Psoas muscle (tissue), 8 donors: ENCODE measurements around the gene TCP1. TPM values are rescaled to one million over a fixed set of nuclear protein-coding genes. Genes with fewer than 3 reads are reported as not detected.

Source experiments
- ATAC-seq, 4 donors: fragments of 200-7000 bp; cut with Tn5 transposase; one replicate each; pipeline ENCODE4 v1.9.1; 2020; ENCODE audit warnings: moderate library complexity in 3 of 4, mild to moderate bottlenecking in 2 of 4
- DNase-seq, 2 donors: peaks; one replicate each; pipeline ENCODE4 v3.0.0-alpha.2; 2020
- H3K27ac ChIP-seq: fragments of 200-600 bp; one replicate; pipeline ENCODE4 v1.8.0; 2022
- H3K27me3 ChIP-seq, 3 donors: fragments of 200-600 bp in 1 of 3; one replicate each; pipeline versions ENCODE4 v1.6.1 to v1.8.0; 2013 to 2022; ENCODE audit warnings: low read length in 2 of 3, mild to moderate bottlenecking in 2 of 3, moderate library complexity in 1 of 3; ENCODE audit not compliant: insufficient read depth in 3 of 3
- H3K36me3 ChIP-seq, 2 donors: fragments of 200-600 bp in 1 of 2; one replicate each; pipeline versions ENCODE4 v1.6.1 to v1.8.0; 2013 to 2022; ENCODE audit warnings: low read depth in 1 of 2, mild to moderate bottlenecking in 1 of 2, moderate library complexity in 1 of 2; ENCODE audit not compliant: insufficient read depth in 1 of 2
- H3K4me1 ChIP-seq: fragments of 200-600 bp; one replicate; pipeline ENCODE4 v1.8.0; 2022
- H3K4me3 ChIP-seq: fragments of 200-600 bp; one replicate; pipeline ENCODE4 v1.8.0; 2022; ENCODE audit warnings: mild to moderate bottlenecking
- H3K9me3 ChIP-seq: fragments of 200-600 bp; one replicate; pipeline ENCODE4 v1.8.0; 2022
- whole genome bisulfite sequencing, 3 donors: extraction: QIAGEN DNeasy Blood & Tissue Kit; methylation state at CpG; one replicate each; pipeline versions ENCODE4 v1.1.6 to v1.1.7; 2013; 5-methylcytosine and 5-hydroxymethylcytosine counted together
- intact Hi-C, 2 donors: fragments of 100-400 bp; cut with DNase I; formaldehyde crosslinking; loops; one replicate each; pipeline versions ENCODE4 v1.11.0 to v1.14.2; 2022
- polyA plus RNA-seq, 3 donors: library from polyadenylated mRNA; stranded (reverse); fragments of 200-250 nt; gene quantifications; one replicate each; pipeline ENCODE4 v1.2.3, GENCODE V29; 2013
- total RNA-seq, 4 donors: library from RNA; stranded (reverse); fragmentation: NEBNext Ultra II Directional in 2 of 4; extraction: Animal tissue kit (Norgen Biotek cat#: 25700) in 2 of 4; gene quantifications; one replicate each; pipeline versions ENCODE4 v1.2.1 to v1.2.4, GENCODE V29; 2021 to 2023
- TF ChIP-seq, protein P1 (sequence below): fragments of 200-600 bp; IDR thresholded peaks from one replicate; pipeline ENCODE4 v1.8.0; 2022; ENCODE audit warnings: antibody characterized with exemption
- donor health status: healthy with polysubstance abuse.
- donor health status: DM: no; HTN: no; CAD: no; lungs with moderate emphysema.
- donor health status: Bipolar disorder and iron deficiency.
- donor health status: healthy.
- donor health status: DM: yes; HTN: yes; CAD: no.
- donor health status: DM: no; HTN: no; CAD: no.
- donor health status: DM: no; HTN: no; CAD: no.
- donor health status: DM: yes; HTN: yes; CAD: no.

TCP1 gene
- total and polyA plus RNA-seq, 7 donors, result 153 to 307 (median 215) TPM

- DNase-seq (no peak), ATAC-seq (no peak)
- TF ChIP-seq, protein P1, sequence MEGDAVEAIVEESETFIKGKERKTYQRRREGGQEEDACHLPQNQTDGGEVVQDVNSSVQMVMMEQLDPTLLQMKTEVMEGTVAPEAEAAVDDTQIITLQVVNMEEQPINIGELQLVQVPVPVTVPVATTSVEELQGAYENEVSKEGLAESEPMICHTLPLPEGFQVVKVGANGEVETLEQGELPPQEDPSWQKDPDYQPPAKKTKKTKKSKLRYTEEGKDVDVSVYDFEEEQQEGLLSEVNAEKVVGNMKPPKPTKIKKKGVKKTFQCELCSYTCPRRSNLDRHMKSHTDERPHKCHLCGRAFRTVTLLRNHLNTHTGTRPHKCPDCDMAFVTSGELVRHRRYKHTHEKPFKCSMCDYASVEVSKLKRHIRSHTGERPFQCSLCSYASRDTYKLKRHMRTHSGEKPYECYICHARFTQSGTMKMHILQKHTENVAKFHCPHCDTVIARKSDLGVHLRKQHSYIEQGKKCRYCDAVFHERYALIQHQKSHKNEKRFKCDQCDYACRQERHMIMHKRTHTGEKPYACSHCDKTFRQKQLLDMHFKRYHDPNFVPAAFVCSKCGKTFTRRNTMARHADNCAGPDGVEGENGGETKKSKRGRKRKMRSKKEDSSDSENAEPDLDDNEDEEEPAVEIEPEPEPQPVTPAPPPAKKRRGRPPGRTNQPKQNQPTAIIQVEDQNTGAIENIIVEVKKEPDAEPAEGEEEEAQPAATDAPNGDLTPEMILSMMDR, result no peak
- Histone ChIP-seq H3K27me3 (no peaks in the 10 kb centered on the region), H3K4me1 (peaks cover 7% of the 10 kb centered on the region), H3K9me3 (no peaks in the 10 kb centered on the region), H3K36me3 (no peaks in the 10 kb centered on the region), H3K27ac (no peak overlapping the region), H3K4me3 (no peak overlapping the region)
- intact Hi-C loops, result no loop called here
- 54 to 61% (median 59%) methylated on average over 11 of the region's 11 CpGs for WGBS, 3 donors
These were observed 41.3 kb upstream of the TCP1 start for GRCh38 chr6:159830501-159831372.

DNA sequence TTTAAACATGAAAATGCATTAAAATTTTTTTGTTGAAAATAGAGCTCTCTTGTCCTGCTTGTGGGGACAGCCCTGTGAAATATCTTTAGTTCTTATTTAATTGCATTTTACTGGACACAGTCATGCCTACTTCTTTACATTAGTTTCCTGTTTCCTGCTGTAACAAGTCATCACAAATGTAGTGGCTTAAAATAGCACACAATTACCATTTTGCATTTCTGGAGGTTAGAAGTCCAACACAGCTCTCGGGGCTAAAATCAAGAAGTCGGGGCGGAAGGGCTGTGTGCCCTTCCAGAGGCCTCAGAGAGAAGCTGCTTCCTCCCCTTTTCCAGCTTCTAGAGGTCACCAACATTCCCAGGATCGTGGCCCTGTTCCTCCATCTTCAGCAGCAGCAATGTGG lies 40.1 kb upstream of the TCP1 start:
- intact Hi-C loops, result no loop called here
- ATAC-seq, result no peak
- TF ChIP-seq, protein P1, result no peak
- DNase-seq, result no peak
- Histone ChIP-seq H3K27me3 (no peaks in the 10 kb centered on the region), H3K9me3 (no peaks in the 10 kb centered on the region), H3K36me3 (no peaks in the 10 kb centered on the region), H3K4me3 (no peak overlapping the region), H3K4me1 (peaks cover 7% of the 10 kb centered on the region), H3K27ac (no peak overlapping the region)
- 61 to 76% (median 64%) methylated on average over 4 of the region's 4 CpGs for WGBS, 3 donors

GRCh38 chr6:159828074-159828473 lies 38.7 kb upstream of the TCP1 start:
- intact Hi-C loops, result no loop called here
- H3K36me3 ChIP-seq, result no peaks in the 10 kb centered on the region
- peaks cover 7% of the 10 kb centered on the region for H3K4me1 ChIP-seq
- H3K27me3 ChIP-seq, result no peaks in the 10 kb centered on the region
- H3K27ac ChIP-seq, result no peak overlapping the region
- ATAC-seq (peak in 1 of 4 donors; percentile 31), DNase-seq (no peak)
- TF ChIP-seq, protein P1, result no peak
- H3K4me3 ChIP-seq, result no peak overlapping the region
- no peaks in the 10 kb centered on the region for H3K9me3 ChIP-seq
- WGBS, 3 donors, result 34 to 44% (median 40%) methylated on average over 7 of the region's 7 CpGs

- Histone ChIP-seq H3K9me3 (no peaks in the 10 kb centered on the region), H3K36me3 (no peaks in the 10 kb centered on the region), H3K4me3 (no peak overlapping the region), H3K27me3 (no peaks in the 10 kb centered on the region), H3K27ac (no peak overlapping the region), H3K4me1 (peaks cover 7% of the 10 kb centered on the region)
- DNase-seq (no peak), ATAC-seq (peak; percentile 84 to 91 (median 87))
- 34 to 52% (median 39%) methylated on average over 16 of the region's 16 CpGs for WGBS, 3 donors
- intact Hi-C loops, result no loop called here
- TF ChIP-seq, protein P1, result peak; percentile 30
These were observed 37.7 kb upstream of the TCP1 start for GRCh38 chr6:159826968-159827647.
